ENCODE results near the gene BRD8.

- TF ChIP-seq POLR2AphosphoS5 (IDR thresholded peaks at IDR 0.05) (no peak), POLR2A (IDR thresholded peaks at IDR 0.05) (no peak), CTCF (IDR thresholded peaks at IDR 0.05) (no peak)
Measured at GRCh38 chr5:138132543-138132942, 45.9 kb downstream of the BRD8 start.

Measured in prostate gland (tissue), 2 donors.